ENCODE results near the gene DPYD.

- TF ChIP-seq, protein P1, sequence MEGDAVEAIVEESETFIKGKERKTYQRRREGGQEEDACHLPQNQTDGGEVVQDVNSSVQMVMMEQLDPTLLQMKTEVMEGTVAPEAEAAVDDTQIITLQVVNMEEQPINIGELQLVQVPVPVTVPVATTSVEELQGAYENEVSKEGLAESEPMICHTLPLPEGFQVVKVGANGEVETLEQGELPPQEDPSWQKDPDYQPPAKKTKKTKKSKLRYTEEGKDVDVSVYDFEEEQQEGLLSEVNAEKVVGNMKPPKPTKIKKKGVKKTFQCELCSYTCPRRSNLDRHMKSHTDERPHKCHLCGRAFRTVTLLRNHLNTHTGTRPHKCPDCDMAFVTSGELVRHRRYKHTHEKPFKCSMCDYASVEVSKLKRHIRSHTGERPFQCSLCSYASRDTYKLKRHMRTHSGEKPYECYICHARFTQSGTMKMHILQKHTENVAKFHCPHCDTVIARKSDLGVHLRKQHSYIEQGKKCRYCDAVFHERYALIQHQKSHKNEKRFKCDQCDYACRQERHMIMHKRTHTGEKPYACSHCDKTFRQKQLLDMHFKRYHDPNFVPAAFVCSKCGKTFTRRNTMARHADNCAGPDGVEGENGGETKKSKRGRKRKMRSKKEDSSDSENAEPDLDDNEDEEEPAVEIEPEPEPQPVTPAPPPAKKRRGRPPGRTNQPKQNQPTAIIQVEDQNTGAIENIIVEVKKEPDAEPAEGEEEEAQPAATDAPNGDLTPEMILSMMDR (IDR thresholded peaks at IDR 0.05) = no peak
- TF ChIP-seq POLR2A (IDR thresholded peaks at IDR 0.05) = no peak
- TF ChIP-seq EP300 (IDR thresholded peaks at IDR 0.05) = no peak
- TF ChIP-seq POLR2AphosphoS5 (IDR thresholded peaks at IDR 0.05) = no peak
Observed at GRCh38 chr1:97906567-97907241, 14.1 kb downstream of the DPYD start.

Measured in sigmoid colon (tissue), 4 donors.